ENCODE measurements around the gene TOR1A. TPM values are rescaled to one million over a fixed set of nuclear protein-coding genes. Genes with fewer than 3 reads are reported as not detected.

Gene TOR1A
- total RNA-seq, 6 donors from 2014 or later: 15.6 to 56.5 (median 34.7) TPM

DNA sequence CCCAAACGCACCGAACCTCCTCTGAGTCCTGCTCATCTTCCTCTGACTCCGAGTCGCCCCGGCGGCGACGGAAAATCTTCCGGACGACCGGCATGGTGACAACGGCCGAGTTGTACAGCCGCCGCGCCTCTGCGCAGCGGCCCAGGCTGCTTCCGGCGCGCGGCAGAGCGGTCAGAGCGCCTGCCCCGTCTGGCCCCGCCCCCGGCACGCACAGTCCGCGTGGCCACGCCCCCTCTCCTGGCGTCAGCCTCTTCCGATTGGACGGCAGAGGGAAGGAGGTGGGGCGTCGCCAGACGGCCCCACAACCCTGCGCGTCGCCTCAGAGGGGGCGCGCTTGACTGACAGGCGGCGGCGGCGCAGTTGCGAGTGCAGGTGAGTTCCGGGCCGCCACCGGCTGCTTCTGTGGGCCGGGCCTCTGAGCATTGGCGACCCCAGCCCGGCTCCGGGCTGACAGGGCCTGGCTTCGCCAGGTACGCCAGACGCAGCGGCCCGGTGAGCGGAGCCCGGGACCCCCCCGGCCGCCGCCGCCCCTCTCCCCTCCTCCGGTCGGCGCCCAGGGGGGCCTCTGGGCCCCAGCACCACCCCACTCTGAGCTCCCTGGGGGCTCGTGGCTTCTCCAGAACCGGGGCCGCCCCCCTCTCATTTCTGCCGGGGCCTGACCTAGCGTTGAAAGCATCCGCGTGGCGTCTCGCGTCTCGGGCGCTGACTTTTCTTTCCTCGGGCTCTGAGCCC, 11.4 kb upstream of the TOR1A start, which contains the start of the genes C9orf78 and USP20:
Gene C9orf78 (minus strand): TSS at position 148 of the 732 bp plus-strand sequence. CDS start 54 bp downstream, at position 94.
Gene USP20 (plus strand): TSS at position 331 of the 732 bp plus-strand sequence. CDS start 17,098 bp downstream, outside the sequence.
- DNase-seq (peak; percentile 95 to 99), ATAC-seq (ENCODE audit: low FRiP score in 2 of 2) (peak; percentile 99)
- 1 to 7% methylated on average over 5 to 54 of the region's 81 CpGs for WGBS, 2 donors
- peak within 1 kb of the TSS; percentile 82 to 99 (median 92) for H3K4me3 ChIP-seq
- H3K9me3 ChIP-seq: no peaks in the 10 kb centered on the region
- peaks cover 11 to 32% (median 19%) of the 10 kb centered on the region in 4 donors for H3K36me3 ChIP-seq
- H3K27ac ChIP-seq: peak within 1 kb of the TSS; percentile 79 to 95 (median 85)
- peaks cover 19 to 42% (median 24%) of the 10 kb centered on the region in 4 donors for H3K4me1 ChIP-seq
- H3K27me3 ChIP-seq: no peaks in the 10 kb centered on the region
- TF ChIP-seq POLR2AphosphoS5 (IDR thresholded peaks at IDR 0.05): peak; percentile 93 to 97
- TF ChIP-seq EP300 (IDR thresholded peaks at IDR 0.05): no peak
- peak in 3 of 4 donors; percentile 88 to 97 (median 94) for TF ChIP-seq POLR2A (IDR thresholded peaks at IDR 0.05)
- TF ChIP-seq, protein P1, sequence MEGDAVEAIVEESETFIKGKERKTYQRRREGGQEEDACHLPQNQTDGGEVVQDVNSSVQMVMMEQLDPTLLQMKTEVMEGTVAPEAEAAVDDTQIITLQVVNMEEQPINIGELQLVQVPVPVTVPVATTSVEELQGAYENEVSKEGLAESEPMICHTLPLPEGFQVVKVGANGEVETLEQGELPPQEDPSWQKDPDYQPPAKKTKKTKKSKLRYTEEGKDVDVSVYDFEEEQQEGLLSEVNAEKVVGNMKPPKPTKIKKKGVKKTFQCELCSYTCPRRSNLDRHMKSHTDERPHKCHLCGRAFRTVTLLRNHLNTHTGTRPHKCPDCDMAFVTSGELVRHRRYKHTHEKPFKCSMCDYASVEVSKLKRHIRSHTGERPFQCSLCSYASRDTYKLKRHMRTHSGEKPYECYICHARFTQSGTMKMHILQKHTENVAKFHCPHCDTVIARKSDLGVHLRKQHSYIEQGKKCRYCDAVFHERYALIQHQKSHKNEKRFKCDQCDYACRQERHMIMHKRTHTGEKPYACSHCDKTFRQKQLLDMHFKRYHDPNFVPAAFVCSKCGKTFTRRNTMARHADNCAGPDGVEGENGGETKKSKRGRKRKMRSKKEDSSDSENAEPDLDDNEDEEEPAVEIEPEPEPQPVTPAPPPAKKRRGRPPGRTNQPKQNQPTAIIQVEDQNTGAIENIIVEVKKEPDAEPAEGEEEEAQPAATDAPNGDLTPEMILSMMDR (IDR thresholded peaks at IDR 0.05): peak in 2 of 6 experiments; percentile 26 to 40

DNA sequence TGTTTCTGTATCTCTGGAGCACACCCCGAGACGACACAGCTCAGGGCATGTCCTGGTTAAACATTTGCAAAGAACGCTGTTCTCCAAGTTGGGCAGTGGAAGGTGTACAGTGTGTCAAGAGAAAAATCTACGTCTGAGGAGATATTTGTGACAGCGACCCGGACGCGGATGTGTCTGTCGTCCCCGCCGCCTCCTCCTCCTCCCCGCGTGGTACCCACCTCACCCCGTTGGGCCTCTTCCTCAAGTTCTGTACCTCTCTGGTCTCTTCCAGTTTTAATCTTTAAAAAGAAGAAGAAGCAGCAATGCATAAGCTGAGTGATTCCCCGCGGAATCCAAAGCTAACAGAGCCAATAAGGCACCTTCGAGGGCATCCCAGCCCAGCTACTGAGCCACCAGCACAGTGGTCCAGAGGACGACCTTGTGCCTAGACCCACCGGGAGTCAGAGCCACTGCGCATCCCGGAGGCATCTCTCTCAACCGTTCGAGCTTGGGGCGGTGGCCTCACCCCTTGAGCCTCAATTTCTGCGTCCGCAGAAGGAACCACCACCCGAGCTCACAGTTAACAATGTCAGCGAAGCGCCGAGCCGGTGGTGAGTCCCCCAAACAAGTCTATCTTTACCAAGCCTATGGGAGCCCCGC, 10.7 kb upstream of the TOR1A start:
- peak in 1 of 2 donors; percentile 50 for DNase-seq
- H3K36me3 ChIP-seq: peaks cover 16 to 39% (median 26%) of the 10 kb centered on the region in 4 donors

DNA sequence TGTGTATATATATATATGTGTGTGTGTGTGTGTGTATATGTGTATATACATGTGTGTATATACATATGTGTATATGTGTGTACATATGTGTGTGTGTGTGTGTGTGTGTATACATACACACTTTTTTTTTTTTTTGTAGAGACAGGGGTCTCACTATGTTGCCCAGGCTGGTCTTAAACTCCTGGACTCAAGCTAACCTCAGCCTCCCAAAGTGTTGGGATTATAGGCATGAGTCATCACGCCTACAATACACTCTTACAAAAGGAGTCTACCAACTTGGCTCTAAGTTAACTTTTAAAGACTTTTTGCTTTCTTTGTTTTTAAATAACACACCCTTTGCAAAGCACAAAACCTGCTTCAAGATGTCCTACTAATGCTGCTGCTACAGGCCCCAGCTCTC, 9.0 kb upstream of the TOR1A start:
- 89 to 100% methylated on average over 1 of the region's 1 CpG for WGBS, 2 donors
- Histone ChIP-seq H3K4me1 (peaks cover 19 to 28% (median 23%) of the 10 kb centered on the region in 4 donors), H3K4me3 (no peak overlapping the region), H3K9me3 (no peaks in the 10 kb centered on the region), H3K27ac (no peak overlapping the region), H3K27me3 (no peaks in the 10 kb centered on the region), H3K36me3 (peaks cover 27 to 56% (median 41%) of the 10 kb centered on the region in 4 donors)
- ATAC-seq (ENCODE audit: low FRiP score in 2 of 2): no peak
- no peak for DNase-seq
- TF ChIP-seq, protein P1 (IDR thresholded peaks at IDR 0.05): no peak
- no peak for TF ChIP-seq POLR2AphosphoS5 (IDR thresholded peaks at IDR 0.05)
- no peak for TF ChIP-seq EP300 (IDR thresholded peaks at IDR 0.05)
- no peak for TF ChIP-seq POLR2A (IDR thresholded peaks at IDR 0.05)

More for the DNA sequence above, 10.7 kb upstream of the TOR1A start:
- Histone ChIP-seq H3K9me3 (no peaks in the 10 kb centered on the region), H3K4me1 (peaks cover 19 to 36% (median 23%) of the 10 kb centered on the region in 4 donors), H3K27me3 (no peaks in the 10 kb centered on the region), H3K4me3 (peak overlapping the region; percentile 82 to 99 (median 92)), H3K27ac (peak overlapping the region; percentile 79 to 95 (median 85))
- 1 to 4% methylated on average over 20 to 32 of the region's 32 CpGs for WGBS, 2 donors
- TF ChIP-seq, protein P1 (IDR thresholded peaks at IDR 0.05): no peak
- TF ChIP-seq POLR2A (IDR thresholded peaks at IDR 0.05) (no peak), POLR2AphosphoS5 (IDR thresholded peaks at IDR 0.05) (no peak)
- ATAC-seq (ENCODE audit: low FRiP score in 2 of 2): peak; percentile 38 to 56

DNA sequence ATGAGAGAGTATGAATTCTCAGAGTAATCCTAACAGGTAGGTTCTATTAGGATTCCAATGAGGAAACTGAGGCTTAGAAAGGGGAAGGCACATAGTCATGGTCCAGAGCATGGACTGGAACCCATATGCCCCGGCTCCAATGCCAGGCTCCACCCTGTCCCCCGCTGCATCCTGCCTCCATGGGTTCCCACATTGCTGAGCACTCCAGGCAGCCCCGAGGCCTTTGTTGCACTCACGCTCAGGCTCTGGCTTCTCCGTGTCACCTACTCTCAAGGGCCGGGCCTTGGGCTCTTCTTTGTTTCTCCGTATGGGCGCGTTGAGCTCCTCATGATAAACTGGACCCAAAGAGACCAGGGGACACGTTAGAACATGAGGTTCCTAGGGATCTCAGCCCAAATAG, 5.0 kb upstream of the TOR1A start:
- no peak for DNase-seq
- Histone ChIP-seq H3K9me3 (no peaks in the 10 kb centered on the region), H3K4me3 (no peak overlapping the region), H3K4me1 (peaks cover 6 to 10% (median 6%) of the 10 kb centered on the region in 4 donors), H3K27ac (no peak overlapping the region), H3K27me3 (no peaks in the 10 kb centered on the region), H3K36me3 (peaks cover 27 to 70% (median 46%) of the 10 kb centered on the region in 4 donors)
- 95 to 96% methylated on average over 7 to 10 of the region's 10 CpGs for WGBS, 2 donors
- no peak for TF ChIP-seq POLR2AphosphoS5 (IDR thresholded peaks at IDR 0.05)
- TF ChIP-seq EP300 (IDR thresholded peaks at IDR 0.05): no peak
- TF ChIP-seq, protein P1 (IDR thresholded peaks at IDR 0.05): no peak
- TF ChIP-seq POLR2A (IDR thresholded peaks at IDR 0.05): no peak
- ATAC-seq (ENCODE audit: low FRiP score in 2 of 2): no peak
